B cell (primary cell): ENCODE results near the gene NFATC2. TPM values are rescaled to one million over a fixed set of nuclear protein-coding genes. Genes with fewer than 3 reads are reported as not detected.

Source experiments
- ATAC-seq: fragments of 200-7000 bp; cut with Tn5 transposase; one replicate; pipeline ENCODE4 v1.10.0; 2021; ENCODE audit warnings: low read depth, mild to moderate bottlenecking, moderate number of reproducible peaks, moderate library complexity
- CTCF ChIA-PET: fragments of 350-600 bp; sonication (Branson Sonifier 250); formaldehyde crosslinking; loops from one replicate; lab custom pipeline; 2021; ENCODE audit warnings: antibody characterized with exemption, inconsistent platforms; lab: Charles Lee
- POLR2A ChIA-PET: fragments of 350-600 bp; sonication (Branson Sonifier 250); formaldehyde crosslinking; loops from one replicate; lab custom pipeline; 2021; ENCODE audit warnings: antibody characterized with exemption; lab: Charles Lee
- DNase-seq: peaks from one replicate; pipeline ENCODE4 v3.0.0; 2013
- H2AFZ ChIP-seq: 2 replicates; pipeline ENCODE4 v1.6.1; 2012; ENCODE audit warnings: mild to moderate bottlenecking, low read depth, low read length; ENCODE audit not compliant: insufficient read depth, poor library complexity, severe bottlenecking
- H3K27ac ChIP-seq, 2 donors: 1 replicate in 1 of 2; 2 replicates in 1 of 2; pipeline ENCODE4 v1.5.1; 2012 to 2013; ENCODE audit warnings: low read length in 2 of 2, mild to moderate bottlenecking in 2 of 2, moderate library complexity in 1 of 2
- H3K27me3 ChIP-seq, 4 experiments: fragments of 200-600 bp in 1 of 4; sonication (generic) in 1 of 4; replicated peaks in 1 of 4; 1 replicate in 2 of 4; 2 replicates in 2 of 4; pipeline versions ENCODE4 v1.6.1 to v1.7.0; 2013 to 2016; ENCODE audit warnings: low read length in 3 of 4, mild to moderate bottlenecking in 2 of 4, mixed read lengths in 1 of 4, moderate library complexity in 1 of 4; ENCODE audit not compliant: insufficient read depth in 4 of 4, control insufficient read depth in 3 of 4; ENCODE audit errors: control extremely low read depth in 1 of 4
- H3K36me3 ChIP-seq, 2 experiments: replicated peaks in 1 of 2; 1 replicate in 1 of 2; 2 replicates in 1 of 2; pipeline versions ENCODE4 v1.6.1 to v1.7.1; 2013; ENCODE audit warnings: low read length in 1 of 2; ENCODE audit not compliant: insufficient read depth in 2 of 2, control insufficient read depth in 1 of 2; ENCODE audit errors: control extremely low read depth in 1 of 2, extremely low read depth in 1 of 2
- H3K4me1 ChIP-seq, 2 donors: fragments of 200-600 bp in 1 of 2; sonication (generic) in 1 of 2; 1 replicate in 1 of 2; 2 replicates in 1 of 2; pipeline versions ENCODE4 v1.5.1 to v1.6.1; 2013 to 2017; ENCODE audit warnings: low read length in 2 of 2; ENCODE audit not compliant: control insufficient read depth in 2 of 2, insufficient read depth in 2 of 2
- H3K4me2 ChIP-seq: replicated peaks from 2 replicates; pipeline ENCODE3; 2012; ENCODE audit warnings: mild to moderate bottlenecking, low read depth, low read length; ENCODE audit not compliant: poor library complexity, severe bottlenecking
- H3K4me3 ChIP-seq, 5 experiments: fragments of 200-600 bp in 1 of 5; sonication (generic) in 1 of 5; 1 replicate in 3 of 5; 2 replicates in 2 of 5; pipeline versions ENCODE4 v1.5.1 to v1.7.0; 2011 to 2016; ENCODE audit warnings: low read length in 4 of 5, mild to moderate bottlenecking in 4 of 5, low read depth in 2 of 5, control low read depth in 1 of 5, moderate library complexity in 1 of 5; ENCODE audit not compliant: insufficient read depth in 1 of 5; ENCODE audit errors: control extremely low read depth in 1 of 5, extremely low read depth in 1 of 5
- H3K79me2 ChIP-seq: fragments of 200-600 bp; sonication (generic); one replicate; pipeline ENCODE4 v1.6.0; 2016; ENCODE audit warnings: low read length; ENCODE audit not compliant: control insufficient read depth, insufficient read depth
- H3K9ac ChIP-seq: fragments of 200-600 bp; sonication (generic); 2 replicates; pipeline ENCODE4 v1.6.1; 2017; ENCODE audit warnings: mild to moderate bottlenecking, low read length, moderate library complexity
- H3K9me3 ChIP-seq, 3 donors: one replicate each; pipeline versions ENCODE4 v1.6.1 to v1.7.1; 2013; ENCODE audit warnings: low read length in 2 of 3; ENCODE audit not compliant: control insufficient read depth in 2 of 3, insufficient read depth in 1 of 3; ENCODE audit errors: control extremely low read depth in 1 of 3
- H4K20me1 ChIP-seq: 2 replicates; pipeline ENCODE4 v1.6.0; 2012; ENCODE audit warnings: mild to moderate bottlenecking, low read length; ENCODE audit not compliant: insufficient read depth, control insufficient read depth, poor library complexity, severe bottlenecking
- H3K27ac Mint-ChIP-seq: one replicate; pipeline ENCODE4 v1.8.0; 2021; ENCODE audit warnings: mixed read lengths
- H3K27me3 Mint-ChIP-seq: one replicate; pipeline ENCODE4 v1.8.0; 2021; ENCODE audit warnings: mixed read lengths
- H3K4me1 Mint-ChIP-seq: one replicate; pipeline ENCODE4 v1.8.0; 2021; ENCODE audit warnings: mixed read lengths
- H3K4me3 Mint-ChIP-seq: one replicate; pipeline ENCODE4 v1.8.0; 2021; ENCODE audit warnings: mixed read lengths
- H3K9me3 Mint-ChIP-seq: one replicate; pipeline ENCODE4 v1.8.0; 2022; ENCODE audit warnings: mixed read lengths; ENCODE audit not compliant: insufficient read depth
- CTCF ChIP-seq: fragments of 200-600 bp; IDR thresholded peaks from one replicate; pipeline ENCODE4 v1.8.0; 2022; ENCODE audit warnings: antibody characterized with exemption, mild to moderate bottlenecking
- EZH2 ChIP-seq: IDR thresholded peaks from 2 replicates; pipeline ENCODE4 v1.6.1; 2012; ENCODE audit warnings: borderline replicate concordance, low read depth, mild to moderate bottlenecking, moderate library complexity, low read length; ENCODE audit not compliant: insufficient read depth, poor library complexity, severe bottlenecking
- WGBS: methylation state at CpG from one replicate; pipeline ENCODE4 v1.1.5; 2013; ENCODE audit warnings: missing lambda C conversion rate; ENCODE audit not compliant: insufficient coverage; 5-methylcytosine and 5-hydroxymethylcytosine counted together
- intact Hi-C: fragments of 100-400 bp; cut with micrococcal nuclease; formaldehyde crosslinking; loops from one replicate; pipeline ENCODE4 v1.10.0; 2022
- polyA plus RNA-seq: library from polyadenylated mRNA; depleted of rRNA; stranded (reverse); fragments of >200 nt; gene quantifications from 2 replicates; pipeline ENCODE4 v1.2.3, GENCODE V29; 2012
- total RNA-seq, 2 donors: library from RNA; stranded (reverse); fragments of 120-200 nt in 1 of 2; gene quantifications; 1 replicate in 1 of 2; 2 replicates in 1 of 2; pipeline versions ENCODE4 v1.2.3 to v1.2.4, GENCODE V29; 2013 to 2022

Gene NFATC2
- total and polyA plus RNA-seq, 2 donors (not counting 1 experiment from before 2014, with no cell fraction given), result 10.1 to 38.0 TPM

GRCh38 chr20:51449498-51450220 is 92.9 kb downstream of the NFATC2 start:
- Histone ChIP-seq H3K9ac (no peak overlapping the region), H3K36me3 (peaks cover 0 to 78% of the 10 kb centered on the region in 2 experiments), H3K4me3 (no peak overlapping the region), H3K4me2 (no peak overlapping the region), H4K20me1 (peaks cover 20% of the 10 kb centered on the region), H2AFZ (no peak overlapping the region), H3K27ac (no peak overlapping the region), H3K4me1 (no peaks in the 10 kb centered on the region), H3K79me2 (peaks cover 20% of the 10 kb centered on the region), H3K9me3 (peaks cover 0 to 4% (median under 1%) of the 10 kb centered on the region in 3 donors), H3K27me3 (no peaks in the 10 kb centered on the region)
- Mint-ChIP-seq H3K4me1 (peaks cover 10% of the 10 kb centered on the region), H3K4me3 (no peak overlapping the region), H3K27me3 (no peaks in the 10 kb centered on the region), H3K9me3 (no peaks in the 10 kb centered on the region), H3K27ac (no peak overlapping the region)
- intact Hi-C loops, result no loop called here
- DNase-seq (no peak), ATAC-seq (no peak)
- POLR2A ChIA-PET, result no interaction called here
- no peak for TF ChIP-seq CTCF
- no peak for TF ChIP-seq EZH2
- CTCF ChIA-PET, result interaction anchor here (1.2 to 1.4 kb wide), 2 partner anchors 31 to 142 kb away, joined by 4 to 5 read pairs; no protein-coding TSS in a partner anchor
- 83% methylated on average over 5 of the region's 7 CpGs for WGBS

DNA sequence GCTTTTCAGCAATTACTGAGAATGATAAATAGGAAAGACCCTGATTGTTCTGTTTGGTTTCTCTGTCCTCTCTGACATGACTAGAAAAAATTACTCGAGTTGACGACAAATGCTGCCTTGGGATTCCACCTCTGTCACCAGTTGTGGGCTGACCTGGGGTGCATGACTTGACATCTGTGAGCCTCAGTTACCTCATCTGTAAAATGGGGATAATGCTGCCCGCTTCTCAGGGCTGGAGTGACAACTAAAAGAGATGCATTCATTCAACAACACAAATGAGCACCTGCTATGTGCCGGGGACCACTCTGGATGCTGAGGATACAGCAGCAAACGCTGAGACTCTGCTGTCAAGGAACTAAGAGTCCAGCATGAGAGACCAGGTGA is 94.8 kb downstream of the NFATC2 start:
- Histone ChIP-seq H3K27ac (no peak overlapping the region), H2AFZ (no peak overlapping the region), H3K4me2 (no peak overlapping the region), H3K9me3 (no peaks in the 10 kb centered on the region), H3K27me3 (no peaks in the 10 kb centered on the region), H3K4me1 (no peaks in the 10 kb centered on the region), H4K20me1 (peaks cover 27% of the 10 kb centered on the region), H3K79me2 (peaks cover 34% of the 10 kb centered on the region), H3K9ac (no peak overlapping the region), H3K36me3 (peaks cover 0 to 70% of the 10 kb centered on the region in 2 experiments), H3K4me3 (no peak overlapping the region)
- H3K27ac Mint-ChIP-seq, result no peak overlapping the region
- intact Hi-C loops, result no loop called here
- no peaks in the 10 kb centered on the region for H3K9me3 Mint-ChIP-seq
- peaks cover 15% of the 10 kb centered on the region for H3K4me1 Mint-ChIP-seq
- H3K27me3 Mint-ChIP-seq, result no peaks in the 10 kb centered on the region
- H3K4me3 Mint-ChIP-seq, result no peak overlapping the region
- POLR2A ChIA-PET, result no interaction called here
- CTCF ChIA-PET, result interaction anchor here (1.2 kb wide), 1 partner anchor 9 kb away, joined by 4 read pairs; no protein-coding TSS in a partner anchor
- no peak for TF ChIP-seq CTCF
- TF ChIP-seq EZH2, result no peak
- ATAC-seq (no peak), DNase-seq (no peak)
- whole genome bisulfite sequencing, result 99% methylated on average over 5 of the region's 5 CpGs
